Measurements from ENCODE around the gene UBE2S. TPM values are rescaled to one million over a fixed set of nuclear protein-coding genes. Genes with fewer than 3 reads are reported as not detected.
"Not testable (repeated sequence)": the region's sequence is repeated elsewhere in the genome, so short reads cannot be mapped to it uniquely, and the experiment has no call there.

The UBE2S gene
- total RNA-seq, 1 donor from 2014 or later: 77.0 TPM

- Mint-ChIP-seq H3K4me1 (peaks cover 7% of the 10 kb centered on the region), H3K36me3 (peaks cover 3% of the 10 kb centered on the region), H3K27ac (no peak overlapping the region), H3K27me3 (ENCODE audit: low read depth) (peaks cover 32% of the 10 kb centered on the region), H3K4me3 (peak overlapping the region; percentile 60), H3K9me3 (no peaks in the 10 kb centered on the region)
- no peak for TF ChIP-seq CTCF (IDR thresholded peaks at IDR 0.05; ENCODE audit: unreplicated experiment)
- no peak for DNase-seq (ENCODE audit: low spot score in 2 of 2, unreplicated experiment in 2 of 2)
These were observed 44.6 kb upstream of the UBE2S start for GRCh38 chr19:55451965-55452748.

GRCh38 chr19:55451163-55451964 lies 43.8 kb upstream of the UBE2S start:
- Mint-ChIP-seq H3K9me3 (no peaks in the 10 kb centered on the region), H3K36me3 (peaks cover 3% of the 10 kb centered on the region), H3K27me3 (ENCODE audit: low read depth) (peaks cover 35% of the 10 kb centered on the region), H3K4me3 (peak overlapping the region; percentile 60), H3K27ac (no peak overlapping the region), H3K4me1 (peaks cover 7% of the 10 kb centered on the region)
- TF ChIP-seq CTCF (IDR thresholded peaks at IDR 0.05; ENCODE audit: unreplicated experiment): no peak
- DNase-seq (ENCODE audit: low spot score in 2 of 2, unreplicated experiment in 2 of 2): no peak

- Mint-ChIP-seq H3K4me3 (no peak overlapping the region), H3K9me3 (no peaks in the 10 kb centered on the region), H3K27me3 (ENCODE audit: low read depth) (peaks cover 52% of the 10 kb centered on the region), H3K4me1 (peaks cover 7% of the 10 kb centered on the region), H3K36me3 (no peaks in the 10 kb centered on the region), H3K27ac (no peak overlapping the region)
- TF ChIP-seq CTCF (IDR thresholded peaks at IDR 0.05; ENCODE audit: unreplicated experiment): no peak
- no peak for DNase-seq (ENCODE audit: low spot score in 2 of 2, unreplicated experiment in 2 of 2)
These were observed 41.9 kb upstream of the UBE2S start for GRCh38 chr19:55449469-55449868.

- DNase-seq (ENCODE audit: low spot score in 2 of 2, unreplicated experiment in 2 of 2); H3K36me3 Mint-ChIP-seq; H3K4me3 Mint-ChIP-seq; H3K4me1 Mint-ChIP-seq; H3K9me3 Mint-ChIP-seq; H3K27ac Mint-ChIP-seq: not testable (repeated sequence)
- H3K27me3 Mint-ChIP-seq (ENCODE audit: low read depth): peaks cover 57% of the 10 kb centered on the region
These were observed 40.5 kb upstream of the UBE2S start for GRCh38 chr19:55448175-55448490.

GRCh38 chr19:55447421-55448174 lies 40.0 kb upstream of the UBE2S start:
- no peak overlapping the region for H3K27ac Mint-ChIP-seq
- no peaks in the 10 kb centered on the region for H3K9me3 Mint-ChIP-seq
- TF ChIP-seq CTCF (IDR thresholded peaks at IDR 0.05; ENCODE audit: unreplicated experiment): no peak
- H3K27me3 Mint-ChIP-seq (ENCODE audit: low read depth): peaks cover 57% of the 10 kb centered on the region
- peaks cover 6% of the 10 kb centered on the region for H3K4me1 Mint-ChIP-seq
- H3K4me3 Mint-ChIP-seq: no peak overlapping the region
- no peaks in the 10 kb centered on the region for H3K36me3 Mint-ChIP-seq
- DNase-seq (ENCODE audit: low spot score in 2 of 2, unreplicated experiment in 2 of 2): no peak

Data from mesothelial cell of epicardium (in vitro differentiated cells).